Kidney (tissue), 14 donors: ENCODE results near the gene MYLK2. TPM values are rescaled to one million over a fixed set of nuclear protein-coding genes. Genes with fewer than 3 reads are reported as not detected.

Experiments used
- DNase-seq, 5 donors: peaks; one replicate each; pipeline ENCODE4 v3.0.0-alpha.2; 2013 to 2020
- FAIRE-seq: peaks from 2 replicates; lab custom pipeline; 2012; peaks lifted over from hg19 to GRCh38; lab: Jason Lieb, UNC
- H3K27ac ChIP-seq, 2 donors: one replicate each; pipeline ENCODE4 v1.7.0; 2013; ENCODE audit warnings: low read depth in 2 of 2, low read length in 2 of 2, inconsistent platforms in 1 of 2
- H3K27me3 ChIP-seq: one replicate; pipeline ENCODE4 v1.7.1; 2013; ENCODE audit warnings: low read length, inconsistent platforms; ENCODE audit not compliant: control insufficient read depth, insufficient read depth
- H3K36me3 ChIP-seq, 3 donors: one replicate each; pipeline versions ENCODE4 v1.7.0 to v1.7.1; 2013; ENCODE audit warnings: low read length in 3 of 3, control low read depth in 1 of 3, inconsistent platforms in 1 of 3; ENCODE audit not compliant: insufficient read depth in 3 of 3, control insufficient read depth in 2 of 3
- H3K4me1 ChIP-seq, 3 donors: one replicate each; pipeline versions ENCODE4 v1.7.0 to v1.7.1; 2013; ENCODE audit warnings: low read length in 3 of 3, inconsistent platforms in 1 of 3, low read depth in 1 of 3; ENCODE audit not compliant: control insufficient read depth in 2 of 3, insufficient read depth in 2 of 3
- H3K4me3 ChIP-seq, 3 donors: one replicate each; pipeline versions ENCODE4 v1.7.0 to v1.8.1; 2013; ENCODE audit warnings: low read length in 3 of 3, control low read depth in 1 of 3, inconsistent platforms in 1 of 3
- H3K9ac ChIP-seq, 3 donors: one replicate each; pipeline versions ENCODE4 v1.7.0 to v1.7.1; 2013; ENCODE audit warnings: low read length in 3 of 3, control low read depth in 1 of 3, inconsistent platforms in 1 of 3
- H3K9me3 ChIP-seq, 3 donors: one replicate each; pipeline versions ENCODE4 v1.7.0 to v1.7.1; 2013; ENCODE audit warnings: low read length in 3 of 3, control low read depth in 1 of 3, inconsistent platforms in 1 of 3; ENCODE audit not compliant: control insufficient read depth in 2 of 3, insufficient read depth in 1 of 3
- CTCF ChIP-seq: IDR thresholded peaks from 3 replicates; pipeline ENCODE4 v1.5.1; 2012; ENCODE audit warnings: mild to moderate bottlenecking, moderate library complexity, borderline replicate concordance; ENCODE audit not compliant: insufficient read depth; ENCODE audit errors: extremely low read depth
- intact Hi-C: fragments of 100-400 bp; cut with DNase I; formaldehyde crosslinking; loops from one replicate; pipeline ENCODE4 v1.11.1; 2022
- polyA plus RNA-seq: library from polyadenylated mRNA; stranded (reverse); fragments of 350-450 nt; fragmentation: Illumina TruSeq; extraction: RNeasy Lipid Tissue Mini Kit (QIAGEN cat#74804); gene quantifications from one replicate; pipeline ENCODE4 v1.2.3, GENCODE V29; 2014; ENCODE audit warnings: low read depth, low replicate concordance; ENCODE audit not compliant: insufficient read depth
- total RNA-seq: library from RNA; stranded (reverse); fragmentation: NEBNext Ultra II Directional; extraction: Animal tissue kit (Norgen Biotek cat#: 25700); gene quantifications from one replicate; pipeline ENCODE4 v1.2.1, GENCODE V29; 2021
- donor health status: control.
- donor health status: control.
- donor health status: control.
- donor health status: control.
- donor health status: control.
- donor health status: DM: yes; HTN: yes; CAD: no.
- donor health status: Normal renal cell carcinoma (clear cell type).

MYLK2 gene
- total and polyA plus RNA-seq, 2 donors from 2014 or later: not detected

- no peak for TF ChIP-seq CTCF
- no peak overlapping the region for H3K4me3 ChIP-seq
- FAIRE-seq: no peak
- intact Hi-C loops: no loop called here
- H3K4me1 ChIP-seq: peaks cover 0 to 6% (median 4%) of the 10 kb centered on the region in 3 donors
- DNase-seq: no peak
- H3K9me3 ChIP-seq: no peaks in the 10 kb centered on the region
- H3K36me3 ChIP-seq: no peaks in the 10 kb centered on the region
- no peaks in the 10 kb centered on the region for H3K27me3 ChIP-seq
- H3K9ac ChIP-seq: no peak overlapping the region
- no peak overlapping the region for H3K27ac ChIP-seq
Measured at GRCh38 chr20:31831211-31831610, 12.1 kb downstream of the MYLK2 start.

GRCh38 chr20:31831771-31832306 lies 12.7 kb downstream of the MYLK2 start:
- H3K4me1 ChIP-seq: peaks cover 0 to 6% (median 6%) of the 10 kb centered on the region in 3 donors
- no peaks in the 10 kb centered on the region for H3K36me3 ChIP-seq
- no peaks in the 10 kb centered on the region for H3K27me3 ChIP-seq
- no peak for DNase-seq
- H3K9ac ChIP-seq: no peak overlapping the region
- no peak for TF ChIP-seq CTCF
- no peak overlapping the region for H3K4me3 ChIP-seq
- intact Hi-C loops: no loop called here
- no peaks in the 10 kb centered on the region for H3K9me3 ChIP-seq
- no peak for FAIRE-seq
- H3K27ac ChIP-seq: no peak overlapping the region

GRCh38 chr20:31833130-31833930 lies 14.2 kb downstream of the MYLK2 start:
- intact Hi-C loops: no loop called here
- no peaks in the 10 kb centered on the region for H3K36me3 ChIP-seq
- FAIRE-seq (no peak), DNase-seq (peak in 4 of 5 donors; percentile 77 to 86 (median 82))
- H3K27ac ChIP-seq: no peak overlapping the region
- no peak overlapping the region for H3K4me3 ChIP-seq
- peak; percentile 77 for TF ChIP-seq CTCF
- peaks cover 0 to 14% (median 6%) of the 10 kb centered on the region in 3 donors for H3K4me1 ChIP-seq
- H3K27me3 ChIP-seq: no peaks in the 10 kb centered on the region
- H3K9ac ChIP-seq: no peak overlapping the region
- no peaks in the 10 kb centered on the region for H3K9me3 ChIP-seq
